DMS 273 (cell line): ENCODE data around the gene MFF.

ENCODE experiments used
- DNase-seq: peaks from one replicate; lab custom pipeline; 2025; ENCODE audit not compliant: unreplicated experiment; lab: John Stamatoyannopoulos, UW

Gene MFF

GRCh38 chr2:227404585-227405271 lies 79.7 kb downstream of the MFF start:
- DNase-seq, result no peak

- peak; percentile 98 for DNase-seq
Observed at GRCh38 chr2:227406177-227407031, 81.4 kb downstream of the MFF start.
